ENCODE data around the gene FGF19.
"Not testable (repeated sequence)": the region's sequence is repeated elsewhere in the genome, so short reads cannot be mapped to it uniquely, and the experiment has no call there.

The FGF19 gene

DNA sequence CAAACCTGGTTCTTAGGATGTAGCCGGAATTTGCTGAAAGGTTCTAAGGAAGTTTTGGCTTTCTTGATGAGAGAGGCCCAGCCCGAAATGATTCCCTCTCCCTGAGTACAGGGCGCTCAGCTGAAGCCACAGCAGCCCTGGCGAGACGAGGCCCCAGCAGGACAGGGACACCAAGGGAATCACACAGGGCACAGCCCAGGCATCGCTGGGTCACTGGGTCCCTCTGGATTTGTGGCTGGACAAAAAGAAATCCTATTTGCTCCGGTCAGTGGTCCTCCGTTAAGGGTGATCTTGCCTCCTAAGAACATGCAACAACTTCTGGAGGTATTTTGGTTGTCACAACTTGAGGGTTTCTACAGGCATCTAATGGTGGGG, 6.4 kb downstream of the FGF19 start:
- H3K9me3 ChIP-seq (ENCODE audit: control insufficient read depth, insufficient read depth, low read length) = no peaks in the 10 kb centered on the region
- H3K36me3 ChIP-seq (ENCODE audit: control insufficient read depth, low read length) = no peaks in the 10 kb centered on the region
- no peak overlapping the region for H3K4me3 ChIP-seq (ENCODE audit: low read length)
- no peak overlapping the region for H3K4me2 ChIP-seq (ENCODE audit: low read length)
- peaks cover 22% of the 10 kb centered on the region for H3K27me3 ChIP-seq (ENCODE audit: control insufficient read depth, low read length)
- H3K79me2 ChIP-seq (ENCODE audit: control insufficient read depth, low read length) = no peaks in the 10 kb centered on the region
- peaks cover 11% of the 10 kb centered on the region for H3K4me1 ChIP-seq (ENCODE audit: control insufficient read depth, low read length)
- TF ChIP-seq CTCF (IDR thresholded peaks at IDR 0.05; ENCODE audit: low read depth, low read length, poor library complexity, severe bottlenecking) (no peak), EZH2phosphoT487 (IDR thresholded peaks at IDR 0.05; ENCODE audit: borderline replicate concordance, low read length) (no peak)
- peaks cover 5% of the 10 kb centered on the region; the same call in 1 of the 2 replicates for H4K20me1 ChIP-seq (ENCODE audit: control insufficient read depth, insufficient read depth, low read depth, low read length)
- H3F3A ChIP-seq (ENCODE audit: control insufficient read depth, insufficient read depth) = no peaks in the 10 kb centered on the region; the same call in 1 of the 2 replicates
- no peak overlapping the region for H3K27ac ChIP-seq (ENCODE audit: low read depth, low read length)
- H3K9me2 ChIP-seq (replicated peaks; ENCODE audit: control insufficient read depth, low read length) = no peaks in the 10 kb centered on the region

GRCh38 chr11:69696749-69697468, 6.9 kb downstream of the FGF19 start:
- H3K9me3 ChIP-seq (ENCODE audit: control insufficient read depth, insufficient read depth, low read length) = no peaks in the 10 kb centered on the region
- no peaks in the 10 kb centered on the region for H3K79me2 ChIP-seq (ENCODE audit: control insufficient read depth, low read length)
- peaks cover 11% of the 10 kb centered on the region for H3K4me1 ChIP-seq (ENCODE audit: control insufficient read depth, low read length)

GRCh38 chr11:69695995-69696394, 7.8 kb downstream of the FGF19 start:
- H3K9me2 ChIP-seq (replicated peaks; ENCODE audit: control insufficient read depth, low read length); H3K4me3 ChIP-seq (ENCODE audit: low read length); H3K9me3 ChIP-seq (ENCODE audit: control insufficient read depth, insufficient read depth, low read length); H3K4me2 ChIP-seq (ENCODE audit: low read length); H3F3A ChIP-seq (ENCODE audit: control insufficient read depth, insufficient read depth); H3K79me2 ChIP-seq (ENCODE audit: control insufficient read depth, low read length); H3K27ac ChIP-seq (ENCODE audit: low read depth, low read length); H3K36me3 ChIP-seq (ENCODE audit: control insufficient read depth, low read length); H4K20me1 ChIP-seq (ENCODE audit: control insufficient read depth, insufficient read depth, low read depth, low read length): not testable (repeated sequence)
- peaks cover 22% of the 10 kb centered on the region for H3K27me3 ChIP-seq (ENCODE audit: control insufficient read depth, low read length)
- peaks cover 11% of the 10 kb centered on the region for H3K4me1 ChIP-seq (ENCODE audit: control insufficient read depth, low read length)

More at GRCh38 chr11:69696749-69697468, 6.9 kb downstream of the FGF19 start:
- Histone ChIP-seq H3K36me3 (ENCODE audit: control insufficient read depth, low read length) (no peaks in the 10 kb centered on the region), H3F3A (ENCODE audit: control insufficient read depth, insufficient read depth) (no peaks in the 10 kb centered on the region; the same call in 1 of the 2 replicates), H3K4me2 (ENCODE audit: low read length) (no peak overlapping the region), H3K27ac (ENCODE audit: low read depth, low read length) (no peak overlapping the region), H3K27me3 (ENCODE audit: control insufficient read depth, low read length) (peaks cover 22% of the 10 kb centered on the region), H3K9me2 (replicated peaks; ENCODE audit: control insufficient read depth, low read length) (no peaks in the 10 kb centered on the region), H3K4me3 (ENCODE audit: low read length) (no peak overlapping the region), H4K20me1 (ENCODE audit: control insufficient read depth, insufficient read depth, low read depth, low read length) (peaks cover 5% of the 10 kb centered on the region; the same call in 1 of the 2 replicates)
- TF ChIP-seq EZH2phosphoT487 (IDR thresholded peaks at IDR 0.05; ENCODE audit: borderline replicate concordance, low read length) (no peak), CTCF (IDR thresholded peaks at IDR 0.05; ENCODE audit: low read depth, low read length, poor library complexity, severe bottlenecking) (no peak)

GRCh38 chr11:69695581-69695980, 8.2 kb downstream of the FGF19 start:
- Histone ChIP-seq H3K4me1 (ENCODE audit: control insufficient read depth, low read length) (peaks cover 11% of the 10 kb centered on the region), H3F3A (ENCODE audit: control insufficient read depth, insufficient read depth) (no peaks in the 10 kb centered on the region; the same call in 1 of the 2 replicates), H3K4me3 (ENCODE audit: low read length) (no peak overlapping the region), H3K9me2 (replicated peaks; ENCODE audit: control insufficient read depth, low read length) (no peaks in the 10 kb centered on the region), H3K27ac (ENCODE audit: low read depth, low read length) (no peak overlapping the region), H3K27me3 (ENCODE audit: control insufficient read depth, low read length) (peaks cover 18% of the 10 kb centered on the region), H3K4me2 (ENCODE audit: low read length) (no peak overlapping the region), H3K79me2 (ENCODE audit: control insufficient read depth, low read length) (no peaks in the 10 kb centered on the region), H4K20me1 (ENCODE audit: control insufficient read depth, insufficient read depth, low read depth, low read length) (peaks cover 5% of the 10 kb centered on the region; the same call in 1 of the 2 replicates), H3K36me3 (ENCODE audit: control insufficient read depth, low read length) (no peaks in the 10 kb centered on the region), H3K9me3 (ENCODE audit: control insufficient read depth, insufficient read depth, low read length) (no peaks in the 10 kb centered on the region)
- TF ChIP-seq CTCF (IDR thresholded peaks at IDR 0.05; ENCODE audit: low read depth, low read length, poor library complexity, severe bottlenecking) = no peak
- no peak for TF ChIP-seq EZH2phosphoT487 (IDR thresholded peaks at IDR 0.05; ENCODE audit: borderline replicate concordance, low read length)

All from DOHH2 (cell line).